Measurements from ENCODE around the gene CD7. TPM values are rescaled to one million over a fixed set of nuclear protein-coding genes. Genes with fewer than 3 reads are reported as not detected.

CD7 gene
- total RNA-seq, 4 donors from 2014 or later, result 0.44 to 2.2 (median 1.8) TPM; not detected in 1

- TF ChIP-seq, protein P1, sequence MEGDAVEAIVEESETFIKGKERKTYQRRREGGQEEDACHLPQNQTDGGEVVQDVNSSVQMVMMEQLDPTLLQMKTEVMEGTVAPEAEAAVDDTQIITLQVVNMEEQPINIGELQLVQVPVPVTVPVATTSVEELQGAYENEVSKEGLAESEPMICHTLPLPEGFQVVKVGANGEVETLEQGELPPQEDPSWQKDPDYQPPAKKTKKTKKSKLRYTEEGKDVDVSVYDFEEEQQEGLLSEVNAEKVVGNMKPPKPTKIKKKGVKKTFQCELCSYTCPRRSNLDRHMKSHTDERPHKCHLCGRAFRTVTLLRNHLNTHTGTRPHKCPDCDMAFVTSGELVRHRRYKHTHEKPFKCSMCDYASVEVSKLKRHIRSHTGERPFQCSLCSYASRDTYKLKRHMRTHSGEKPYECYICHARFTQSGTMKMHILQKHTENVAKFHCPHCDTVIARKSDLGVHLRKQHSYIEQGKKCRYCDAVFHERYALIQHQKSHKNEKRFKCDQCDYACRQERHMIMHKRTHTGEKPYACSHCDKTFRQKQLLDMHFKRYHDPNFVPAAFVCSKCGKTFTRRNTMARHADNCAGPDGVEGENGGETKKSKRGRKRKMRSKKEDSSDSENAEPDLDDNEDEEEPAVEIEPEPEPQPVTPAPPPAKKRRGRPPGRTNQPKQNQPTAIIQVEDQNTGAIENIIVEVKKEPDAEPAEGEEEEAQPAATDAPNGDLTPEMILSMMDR (IDR thresholded peaks at IDR 0.05; ENCODE audit: low read depth), result no peak
Measured at GRCh38 chr17:82356845-82357355, 39.5 kb upstream of the CD7 start.

GRCh38 chr17:82355770-82356427 is 38.5 kb upstream of the CD7 start:
- TF ChIP-seq, protein P1 (IDR thresholded peaks at IDR 0.05; ENCODE audit: low read depth), result no peak

DNA sequence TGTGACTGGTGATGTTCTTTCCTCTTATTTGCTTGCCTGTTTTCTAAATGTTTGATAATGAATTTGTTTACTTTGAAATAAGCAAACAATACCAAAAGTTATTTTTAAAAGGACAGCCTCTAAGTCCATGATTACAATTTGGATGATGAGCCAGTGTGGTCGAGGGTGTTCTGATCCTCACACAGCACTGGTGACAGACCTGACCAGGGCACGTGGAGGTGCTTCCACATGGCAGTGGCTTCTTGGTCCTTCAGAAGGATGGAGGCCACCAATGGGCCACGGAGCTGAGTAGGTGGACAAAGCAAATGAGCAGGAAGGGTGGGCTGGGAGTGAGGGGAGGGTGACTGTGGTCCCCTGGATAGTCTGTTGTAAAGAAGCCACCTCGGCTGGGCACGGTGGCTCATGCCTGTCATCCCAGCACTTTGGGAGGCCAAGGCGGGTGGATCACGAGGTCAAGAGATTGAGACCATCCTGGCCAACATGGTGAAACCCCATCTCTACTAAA is 37.4 kb upstream of the CD7 start:
- TF ChIP-seq, protein P1 (IDR thresholded peaks at IDR 0.05; ENCODE audit: low read depth), result no peak

- TF ChIP-seq, protein P1 (IDR thresholded peaks at IDR 0.05; ENCODE audit: low read depth), result no peak
Measured at GRCh38 chr17:82353484-82353883, 36.1 kb upstream of the CD7 start.

GRCh38 chr17:82351713-82352488 is 34.5 kb upstream of the CD7 start:
- TF ChIP-seq, protein P1 (IDR thresholded peaks at IDR 0.05; ENCODE audit: low read depth), result no peak

DNA sequence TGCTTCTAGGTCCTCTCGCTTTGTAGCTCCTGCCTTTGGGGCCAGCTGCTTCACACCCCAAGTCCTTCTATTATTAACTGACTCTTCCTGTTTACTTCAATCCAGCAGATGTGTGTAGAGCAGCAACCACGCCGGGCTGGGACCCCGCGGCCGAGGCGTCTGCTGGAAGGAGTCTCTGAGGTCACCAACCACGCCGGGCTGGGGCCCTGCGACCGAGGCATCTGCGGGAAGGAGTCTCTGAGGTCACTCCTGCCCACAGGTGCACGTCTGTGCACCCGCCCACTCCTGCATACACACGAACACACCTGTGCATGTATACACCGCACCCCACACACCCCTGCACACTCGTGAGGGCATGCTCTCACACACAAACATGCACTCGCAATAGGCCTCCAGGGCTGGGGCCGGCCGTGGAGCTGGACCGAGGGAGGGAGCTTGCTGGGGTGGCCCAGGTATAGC is 33.9 kb upstream of the CD7 start:
- TF ChIP-seq, protein P1 (IDR thresholded peaks at IDR 0.05; ENCODE audit: low read depth), result no peak

All from subcutaneous adipose tissue (tissue), 4 donors.